ENCODE results near the gene ZNF668. TPM values are rescaled to one million over a fixed set of nuclear protein-coding genes. Genes with fewer than 3 reads are reported as not detected.

ZNF668 gene
- total and polyA plus RNA-seq, 3 donors from 2014 or later, result 10.1 to 20.2 (median 17.2) TPM

- 34 to 36% methylated on average over 9 of the region's 9 CpGs for WGBS, 2 donors
- intact Hi-C loops (cut with DNase I; ENCODE audit: low total_unique reads), result loop anchor here (10.0 kb wide), 1 partner anchor 62 kb away; no protein-coding TSS in a partner anchor
These were observed 9.0 kb upstream of the ZNF668 start for GRCh38 chr16:31083081-31083480.

GRCh38 chr16:31082368-31083045 lies 8.5 kb upstream of the ZNF668 start:
- Histone ChIP-seq H3K4me3 (no peak overlapping the region), H3K27me3 (no peaks in the 10 kb centered on the region), H3K36me3 (ENCODE audit: low read depth, missing control alignments) (no peaks in the 10 kb centered on the region), H3K4me1 (peaks cover 28% of the 10 kb centered on the region), H3K9me3 (no peaks in the 10 kb centered on the region), H3K27ac (peak overlapping the region; percentile 31 to 39)
- WGBS, 2 donors, result 66 to 67% methylated on average over 14 of the region's 14 CpGs
- TF ChIP-seq CTCF (IDR thresholded peaks at IDR 0.05) (no peak), POLR2A (IDR thresholded peaks at IDR 0.05) (no peak)
- intact Hi-C loops (cut with DNase I; ENCODE audit: low total_unique reads), result loop anchor here (10.0 kb wide), 1 partner anchor 62 kb away; no protein-coding TSS in a partner anchor
- no peak for DNase-seq

More at GRCh38 chr16:31083081-31083480, 9.0 kb upstream of the ZNF668 start:
- DNase-seq, result peak; percentile 80
- TF ChIP-seq CTCF (IDR thresholded peaks at IDR 0.05) (no peak), POLR2A (IDR thresholded peaks at IDR 0.05) (no peak)
- Histone ChIP-seq H3K27ac (peak overlapping the region; percentile 31 to 39), H3K36me3 (ENCODE audit: low read depth, missing control alignments) (no peaks in the 10 kb centered on the region), H3K4me1 (peaks cover 28% of the 10 kb centered on the region), H3K27me3 (no peaks in the 10 kb centered on the region), H3K4me3 (no peak overlapping the region), H3K9me3 (no peaks in the 10 kb centered on the region)

GRCh38 chr16:31081428-31082351 lies 7.7 kb upstream of the ZNF668 start:
- Histone ChIP-seq H3K27ac (peak overlapping the region in 1 of 2 donors; percentile 31), H3K4me1 (peaks cover 28% of the 10 kb centered on the region), H3K4me3 (no peak overlapping the region), H3K9me3 (no peaks in the 10 kb centered on the region), H3K36me3 (ENCODE audit: low read depth, missing control alignments) (no peaks in the 10 kb centered on the region), H3K27me3 (no peaks in the 10 kb centered on the region)
- DNase-seq, result no peak
- WGBS, 2 donors, result 88 to 89% methylated on average over 19 to 26 of the region's 26 CpGs
- TF ChIP-seq POLR2A (IDR thresholded peaks at IDR 0.05) (no peak), CTCF (IDR thresholded peaks at IDR 0.05) (no peak)
- intact Hi-C loops (cut with DNase I; ENCODE audit: low total_unique reads), result loop anchor here (10.0 kb wide), 1 partner anchor 63 kb away; no protein-coding TSS in a partner anchor

GRCh38 chr16:31080756-31081419 lies 6.8 kb upstream of the ZNF668 start:
- 90 to 96% methylated on average over 2 to 13 of the region's 13 CpGs for WGBS, 2 donors
- Histone ChIP-seq H3K4me3 (no peak overlapping the region), H3K4me1 (peaks cover 28% of the 10 kb centered on the region), H3K36me3 (ENCODE audit: low read depth, missing control alignments) (no peaks in the 10 kb centered on the region), H3K27me3 (no peaks in the 10 kb centered on the region), H3K27ac (no peak overlapping the region), H3K9me3 (no peaks in the 10 kb centered on the region)
- no peak for TF ChIP-seq CTCF (IDR thresholded peaks at IDR 0.05)
- intact Hi-C loops (cut with DNase I; ENCODE audit: low total_unique reads), result loop anchor here (10.0 kb wide), 1 partner anchor 64 kb away; no protein-coding TSS in a partner anchor
- no peak for DNase-seq

Measured in testis (tissue), 3 donors.